CD4-positive, alpha-beta T cell treated with Interleukin-6 at 100 ng/mL for 8 hours (primary cell): ENCODE data around the gene CDC73.
"Not testable (repeated sequence)": the region's sequence is repeated elsewhere in the genome, so short reads cannot be mapped to it uniquely, and the experiment has no call there.

Experiments
- DNase-seq: peaks from one replicate; pipeline ENCODE4 v3.0.0-alpha.2; 2020; ENCODE audit warnings: mixed read lengths, low spot score

The CDC73 gene

DNA sequence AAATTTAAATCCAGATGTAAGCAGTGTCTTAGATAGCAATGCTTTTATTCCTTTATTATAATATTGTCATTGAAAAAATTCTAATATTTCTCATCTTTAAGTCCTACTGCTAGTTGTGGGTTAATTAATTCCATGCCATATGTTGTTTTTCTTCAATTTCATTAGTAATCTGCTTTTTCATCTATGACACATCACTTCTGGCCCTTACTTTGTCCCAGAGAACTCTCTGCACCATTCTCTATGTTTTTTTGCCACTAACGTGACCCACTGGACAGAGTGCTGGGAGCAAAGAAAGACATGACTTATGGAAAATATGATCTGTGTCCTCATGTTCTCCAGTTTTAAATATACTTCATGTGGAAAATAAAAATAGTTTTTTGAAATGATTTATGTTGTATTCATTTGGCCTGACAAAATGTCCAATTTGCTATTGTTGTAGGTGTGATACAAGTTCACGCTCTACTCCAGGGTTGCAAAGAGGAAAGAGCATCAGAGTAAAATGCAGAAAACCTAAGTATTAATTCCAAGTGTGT, 166.8 kb downstream of the CDC73 start:
- not testable (repeated sequence) for DNase-seq

GRCh38 chr1:193293726-193294125, 171.9 kb downstream of the CDC73 start:
- no peak for DNase-seq

DNA sequence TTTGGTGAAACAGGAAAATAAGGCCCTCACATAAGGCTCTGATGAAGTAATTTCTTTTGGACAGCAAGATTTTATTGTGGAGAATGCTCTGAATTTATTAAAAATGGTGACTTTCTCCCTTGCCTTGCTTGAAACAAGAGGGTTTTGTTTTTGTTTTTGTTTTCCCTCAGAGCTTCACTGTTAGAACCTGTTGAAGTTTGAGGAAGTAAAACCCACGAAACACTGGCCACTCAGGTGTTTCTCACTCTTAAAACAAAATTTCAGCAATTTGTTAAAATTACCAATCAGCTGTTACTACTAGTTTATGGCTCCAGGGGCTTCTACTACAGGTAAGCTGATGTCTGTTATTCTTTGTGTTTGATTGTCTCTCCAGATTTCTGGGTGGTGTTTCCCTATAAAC, 177.2 kb downstream of the CDC73 start:
- no peak for DNase-seq

DNA sequence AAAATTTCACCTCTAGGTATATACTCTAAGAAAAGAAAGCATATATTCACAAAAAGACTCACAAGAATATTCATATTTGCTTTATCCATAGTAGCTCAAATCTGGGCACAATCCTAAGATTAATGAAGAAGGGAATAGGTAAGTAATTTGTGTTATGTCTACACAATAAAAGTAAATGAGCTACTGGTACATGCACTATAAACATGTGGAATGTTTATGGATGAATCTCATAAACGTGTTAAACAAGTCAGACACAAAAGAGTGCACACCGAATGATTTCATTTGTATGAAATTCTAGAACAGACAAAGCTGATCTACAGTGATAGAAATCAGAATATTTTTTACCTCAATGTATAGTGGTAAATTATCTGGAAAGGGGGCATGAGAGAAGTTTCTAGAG, 179.9 kb downstream of the CDC73 start:
- no peak for DNase-seq

GRCh38 chr1:193303849-193304248, 182.0 kb downstream of the CDC73 start:
- no peak for DNase-seq
